H9 (cell line): Measurements from ENCODE around the gene PSMA6. TPM values are rescaled to one million over a fixed set of nuclear protein-coding genes. Genes with fewer than 3 reads are reported as not detected.

Experiments used
- DNase-seq: peaks from one replicate; pipeline ENCODE4 v3.0.0-alpha.2; 2017
- H2AFZ ChIP-seq: one replicate; pipeline ENCODE4 v1.6.1; 2013; ENCODE audit warnings: mild to moderate bottlenecking, low read length, control low read depth, moderate library complexity
- H2AK5ac ChIP-seq: 2 replicates; pipeline ENCODE4 v1.6.1; 2013; ENCODE audit warnings: low read length, control low read depth, mixed read lengths; ENCODE audit not compliant: insufficient read length
- H2BK120ac ChIP-seq: one replicate; pipeline ENCODE4 v1.6.1; 2013; ENCODE audit warnings: low read depth, mild to moderate bottlenecking, low read length, control low read depth, inconsistent platforms; ENCODE audit not compliant: poor library complexity, severe bottlenecking
- H2BK12ac ChIP-seq: 2 replicates; pipeline ENCODE4 v1.6.1; 2013; ENCODE audit warnings: low read length, control low read depth, mixed read lengths, low read depth; ENCODE audit not compliant: insufficient read length
- H2BK15ac ChIP-seq: 2 replicates; pipeline ENCODE4 v1.6.1; 2013; ENCODE audit warnings: low read depth, low read length, control low read depth
- H2BK20ac ChIP-seq: one replicate; pipeline ENCODE4 v1.6.1; 2013; ENCODE audit warnings: low read depth, mild to moderate bottlenecking, low read length, control low read depth, inconsistent platforms; ENCODE audit not compliant: poor library complexity, severe bottlenecking
- H2BK5ac ChIP-seq: 2 replicates; pipeline ENCODE4 v1.6.1; 2013; ENCODE audit warnings: low read length, control low read depth, mixed read lengths; ENCODE audit not compliant: insufficient read length
- H3K14ac ChIP-seq: 2 replicates; pipeline ENCODE4 v1.6.1; 2013; ENCODE audit warnings: low read length, control low read depth; ENCODE audit not compliant: insufficient read depth
- H3K18ac ChIP-seq: 2 replicates; pipeline ENCODE4 v1.6.1; 2013; ENCODE audit warnings: low read depth, mild to moderate bottlenecking, mixed read lengths, low read length, control low read depth; ENCODE audit not compliant: insufficient read length
- H3K23ac ChIP-seq: 2 replicates; pipeline ENCODE4 v1.6.1; 2013; ENCODE audit warnings: low read length, control low read depth, mixed read lengths, low read depth; ENCODE audit not compliant: insufficient read length
- H3K23me2 ChIP-seq: 2 replicates; pipeline ENCODE4 v1.6.1; 2013; ENCODE audit warnings: low read depth, mild to moderate bottlenecking, mixed read lengths, low read length, control low read depth; ENCODE audit not compliant: insufficient read length, poor library complexity, severe bottlenecking
- H3K27ac ChIP-seq: 2 replicates; pipeline ENCODE4 v1.5.1; 2013; ENCODE audit warnings: low read length, control low read depth, mixed read lengths, low read depth; ENCODE audit not compliant: insufficient read length
- H3K27me3 ChIP-seq: 2 replicates; pipeline ENCODE4 v1.6.1; 2013; ENCODE audit warnings: low read length, control low read depth, inconsistent platforms; ENCODE audit not compliant: insufficient read depth
- H3K4ac ChIP-seq: 2 replicates; pipeline ENCODE4 v1.6.1; 2013; ENCODE audit warnings: low read depth, mild to moderate bottlenecking, control low read depth, inconsistent platforms, low read length, moderate library complexity
- H3K4me1 ChIP-seq: 2 replicates; pipeline ENCODE4 v1.6.1; 2013; ENCODE audit warnings: low read length, control low read depth, inconsistent platforms; ENCODE audit not compliant: insufficient read depth
- H3K4me2 ChIP-seq: 2 replicates; pipeline ENCODE4 v1.6.1; 2013; ENCODE audit warnings: low read length, control low read depth, mixed read lengths; ENCODE audit not compliant: insufficient read length, insufficient read depth
- H3K56ac ChIP-seq: 2 replicates; pipeline ENCODE4 v1.6.1; 2013; ENCODE audit warnings: low read depth, mild to moderate bottlenecking, mixed read lengths, low read length, control low read depth; ENCODE audit not compliant: insufficient read length
- H3K79me1 ChIP-seq: 2 replicates; pipeline ENCODE4 v1.6.1; 2013; ENCODE audit warnings: low read depth, mild to moderate bottlenecking, moderate library complexity, low read length, control low read depth, inconsistent platforms; ENCODE audit not compliant: insufficient read depth, poor library complexity, severe bottlenecking
- H3K79me2 ChIP-seq: 2 replicates; pipeline ENCODE4 v1.6.1; 2013; ENCODE audit warnings: low read length, control low read depth, inconsistent platforms; ENCODE audit not compliant: insufficient read depth
- H3K9ac ChIP-seq: 2 replicates; pipeline ENCODE4 v1.6.1; 2013; ENCODE audit warnings: low read length, control low read depth, mixed read lengths; ENCODE audit not compliant: insufficient read length; ENCODE audit errors: extremely low read depth
- H3K9me3 ChIP-seq: one replicate; pipeline ENCODE4 v1.6.1; 2013; ENCODE audit warnings: low read depth, low read length, inconsistent platforms; ENCODE audit not compliant: control insufficient read depth
- H3T11ph ChIP-seq: one replicate; pipeline ENCODE4 v1.6.1; 2013; ENCODE audit warnings: mild to moderate bottlenecking, low read length, control low read depth, inconsistent platforms
- H4K20me1 ChIP-seq: one replicate; pipeline ENCODE4 v1.6.1; 2013; ENCODE audit not compliant: control insufficient read depth, insufficient read length, insufficient read depth
- H4K5ac ChIP-seq: 2 replicates; pipeline ENCODE4 v1.6.1; 2013; ENCODE audit warnings: low read depth, mild to moderate bottlenecking, mixed read lengths, low read length, control low read depth; ENCODE audit not compliant: insufficient read length
- H4K8ac ChIP-seq: replicated peaks from 2 replicates; pipeline ENCODE4 v1.6.1; 2013; ENCODE audit warnings: low read length, control low read depth, mixed read lengths, low read depth; ENCODE audit not compliant: insufficient read length
- H4K91ac ChIP-seq: 2 replicates; pipeline ENCODE4 v1.6.1; 2013; ENCODE audit warnings: low read depth, mild to moderate bottlenecking, moderate library complexity, mixed read lengths, low read length, control low read depth; ENCODE audit not compliant: insufficient read length
- H3K27ac Mint-ChIP-seq, 3 experiments: 2 replicates in 2 of 3; 3 replicates in 1 of 3; pipeline ENCODE4 v1.8.0; 2020 to 2021; ENCODE audit warnings: mixed read lengths in 3 of 3, mild to moderate bottlenecking in 1 of 3, moderate library complexity in 1 of 3
- H3K27me3 Mint-ChIP-seq: 2 replicates; pipeline ENCODE4 v1.8.0; 2021; ENCODE audit warnings: low read depth, mild to moderate bottlenecking, moderate library complexity, mixed read lengths
- H3K36me3 Mint-ChIP-seq, 3 experiments: 2 replicates in 2 of 3; 3 replicates in 1 of 3; pipeline ENCODE4 v1.8.0; 2020 to 2021; ENCODE audit warnings: low read depth in 3 of 3, mixed read lengths in 3 of 3; ENCODE audit not compliant: insufficient read depth in 1 of 3
- H3K4me1 Mint-ChIP-seq, 2 experiments: 2 replicates each; pipeline ENCODE4 v1.8.0; 2020; ENCODE audit warnings: mixed read lengths in 2 of 2
- H3K4me3 Mint-ChIP-seq, 2 experiments: 2 replicates in 1 of 2; 3 replicates in 1 of 2; pipeline ENCODE4 v1.8.0; 2020 to 2021; ENCODE audit warnings: mild to moderate bottlenecking in 2 of 2, mixed read lengths in 2 of 2, moderate library complexity in 1 of 2
- H3K9me3 Mint-ChIP-seq, 2 experiments: 2 replicates in 1 of 2; 3 replicates in 1 of 2; pipeline ENCODE4 v1.8.0; 2020; ENCODE audit warnings: mild to moderate bottlenecking in 2 of 2, mixed read lengths in 2 of 2, moderate library complexity in 1 of 2
- WGBS: extraction: QIAGEN DNeasy Blood & Tissue Kit; methylation state at CpG from one replicate; pipeline ENCODE4 v1.1.7; 2013; ENCODE audit warnings: missing lambda C conversion rate, low lambda C conversion rate, mixed read lengths; ENCODE audit not compliant: insufficient read length; ENCODE audit errors: extremely low coverage; 5-methylcytosine and 5-hydroxymethylcytosine counted together
- total RNA-seq: library from RNA; stranded (reverse); gene quantifications from 2 replicates; pipeline ENCODE4 v1.2.1, GENCODE V29; 2021
- TF ChIP-seq, protein P1 (sequence below): fragments of 200-600 bp; sonication (generic); conservative IDR thresholded peaks from 3 replicates; pipeline ENCODE4 v1.8.0; 2021; ENCODE audit warnings: antibody characterized with exemption, mild to moderate bottlenecking

PSMA6 gene
- total RNA-seq, 1 experiment from 2014 or later = 255 TPM

DNA sequence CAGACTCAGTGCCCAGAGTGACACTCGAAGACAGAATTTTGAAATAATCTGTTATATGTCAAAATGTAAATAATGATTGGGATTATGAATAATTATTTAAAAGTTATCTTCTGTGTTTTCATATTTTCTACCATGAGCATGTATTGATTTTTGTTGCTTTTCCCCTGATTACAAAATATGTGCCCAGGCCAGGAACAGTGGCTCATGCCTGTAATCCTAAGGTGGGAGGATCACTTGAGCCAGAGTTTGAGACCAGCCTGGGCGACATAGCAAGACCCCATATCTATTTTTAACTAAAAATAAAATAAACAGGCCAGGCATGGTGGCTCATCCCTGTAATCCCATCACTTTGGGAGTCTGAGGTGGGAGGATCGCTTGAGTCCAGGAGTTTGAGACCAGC, 13.5 kb downstream of the PSMA6 start:
- H2BK20ac ChIP-seq = no peak overlapping the region
- no peak overlapping the region for H2AFZ ChIP-seq
- no peak overlapping the region for H3T11ph ChIP-seq
- H3K79me2 ChIP-seq = peaks cover 18% of the 10 kb centered on the region; the same call in 1 of the 2 replicates
- no peak overlapping the region for H3K27ac Mint-ChIP-seq
- no peak overlapping the region for H2AK5ac ChIP-seq
- no peaks in the 10 kb centered on the region for H3K27me3 ChIP-seq
- H2BK5ac ChIP-seq = no peak overlapping the region
- H3K9me3 Mint-ChIP-seq = no peaks in the 10 kb centered on the region
- H3K27me3 Mint-ChIP-seq = no peaks in the 10 kb centered on the region
- H3K14ac ChIP-seq = no peak overlapping the region
- H3K79me1 ChIP-seq = peaks cover 10% of the 10 kb centered on the region
- no peak overlapping the region for H2BK12ac ChIP-seq
- no CpG with 5 or more reads among the region's 3 CpGs for WGBS
- no peak for DNase-seq
- no peaks in the 10 kb centered on the region for H4K20me1 ChIP-seq
- 0 out of 4 replicates have a peak, but pooled peaks cover 0 to 3% of the 10 kb centered on the region in 2 experiments for H3K4me1 Mint-ChIP-seq
- no peak overlapping the region for H3K9ac ChIP-seq
- no peak overlapping the region for H3K4me2 ChIP-seq
- no peaks in the 10 kb centered on the region for H3K4me1 ChIP-seq
- H3K4ac ChIP-seq = no peak overlapping the region
- H4K5ac ChIP-seq = no peak overlapping the region
- TF ChIP-seq, protein P1, sequence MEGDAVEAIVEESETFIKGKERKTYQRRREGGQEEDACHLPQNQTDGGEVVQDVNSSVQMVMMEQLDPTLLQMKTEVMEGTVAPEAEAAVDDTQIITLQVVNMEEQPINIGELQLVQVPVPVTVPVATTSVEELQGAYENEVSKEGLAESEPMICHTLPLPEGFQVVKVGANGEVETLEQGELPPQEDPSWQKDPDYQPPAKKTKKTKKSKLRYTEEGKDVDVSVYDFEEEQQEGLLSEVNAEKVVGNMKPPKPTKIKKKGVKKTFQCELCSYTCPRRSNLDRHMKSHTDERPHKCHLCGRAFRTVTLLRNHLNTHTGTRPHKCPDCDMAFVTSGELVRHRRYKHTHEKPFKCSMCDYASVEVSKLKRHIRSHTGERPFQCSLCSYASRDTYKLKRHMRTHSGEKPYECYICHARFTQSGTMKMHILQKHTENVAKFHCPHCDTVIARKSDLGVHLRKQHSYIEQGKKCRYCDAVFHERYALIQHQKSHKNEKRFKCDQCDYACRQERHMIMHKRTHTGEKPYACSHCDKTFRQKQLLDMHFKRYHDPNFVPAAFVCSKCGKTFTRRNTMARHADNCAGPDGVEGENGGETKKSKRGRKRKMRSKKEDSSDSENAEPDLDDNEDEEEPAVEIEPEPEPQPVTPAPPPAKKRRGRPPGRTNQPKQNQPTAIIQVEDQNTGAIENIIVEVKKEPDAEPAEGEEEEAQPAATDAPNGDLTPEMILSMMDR = no peak
- H3K9me3 ChIP-seq = no peaks in the 10 kb centered on the region
- H4K8ac ChIP-seq = no peak overlapping the region
- H3K27ac ChIP-seq = no peak overlapping the region
- peaks cover 8 to 27% (median 27%) of the 10 kb centered on the region in 3 experiments for H3K36me3 Mint-ChIP-seq
- H3K4me3 Mint-ChIP-seq = no peak overlapping the region
- no peak overlapping the region for H3K23ac ChIP-seq
- no peak overlapping the region for H3K18ac ChIP-seq
- H2BK120ac ChIP-seq = no peak overlapping the region
- no peak overlapping the region for H3K56ac ChIP-seq
- H4K91ac ChIP-seq = no peak overlapping the region
- H2BK15ac ChIP-seq = no peak overlapping the region
- H3K23me2 ChIP-seq = no peaks in the 10 kb centered on the region
